ENCODE measurements around the gene MIPEP.

The MIPEP gene

DNA sequence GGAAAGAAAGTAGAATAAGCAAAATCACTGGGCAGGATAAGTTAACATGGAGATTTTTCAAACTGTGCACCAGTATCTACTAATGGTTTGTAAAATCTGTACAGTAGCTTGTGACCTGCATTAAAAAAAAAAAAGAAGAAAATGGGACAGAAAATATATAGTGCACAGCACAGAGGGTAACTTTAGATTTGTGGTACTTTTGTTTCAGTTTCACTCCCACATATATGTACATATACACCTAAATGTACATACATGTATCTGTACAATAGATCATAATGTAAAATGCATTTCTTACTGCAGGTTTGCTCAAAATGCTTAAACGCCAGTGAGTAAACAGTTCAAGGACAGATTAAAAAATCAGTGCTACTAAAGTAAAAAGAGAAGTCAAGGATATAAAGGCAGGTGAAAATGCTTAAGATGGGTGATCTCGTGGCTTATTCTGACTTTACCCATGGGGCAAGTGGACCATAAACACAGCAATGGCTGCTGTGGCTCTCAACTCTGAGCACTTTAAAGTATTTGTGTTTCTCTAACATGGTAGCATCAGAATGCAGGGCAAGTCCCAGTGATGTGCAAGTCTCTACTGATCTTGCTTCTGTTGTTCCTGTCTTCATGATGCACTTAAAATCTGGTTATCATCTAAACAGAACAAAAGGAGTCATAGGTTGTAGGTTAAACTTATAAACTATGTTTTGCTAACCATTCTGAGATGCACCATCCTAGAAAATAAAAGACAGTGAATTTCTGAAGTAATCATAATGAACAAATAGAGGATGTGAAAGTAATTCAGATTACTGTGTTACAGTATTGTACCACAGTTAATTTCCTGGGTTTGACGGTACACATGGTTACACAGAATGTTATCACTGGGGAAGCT, 112.3 kb downstream of the MIPEP start:
- TF ChIP-seq CTCF (IDR thresholded peaks at IDR 0.05): no peak
- no peaks in the 10 kb centered on the region for H3K27me3 Mint-ChIP-seq (ENCODE audit: low read depth, poor library complexity)
- DNase-seq: no peak
- H3K27ac Mint-ChIP-seq: no peak overlapping the region
- H3K4me3 Mint-ChIP-seq: no peak overlapping the region
- peaks cover 31% of the 10 kb centered on the region for H3K9me3 Mint-ChIP-seq
- peaks cover 29% of the 10 kb centered on the region for H3K36me3 Mint-ChIP-seq (ENCODE audit: low read depth)
- peaks cover 8% of the 10 kb centered on the region for H3K4me1 Mint-ChIP-seq

DNA sequence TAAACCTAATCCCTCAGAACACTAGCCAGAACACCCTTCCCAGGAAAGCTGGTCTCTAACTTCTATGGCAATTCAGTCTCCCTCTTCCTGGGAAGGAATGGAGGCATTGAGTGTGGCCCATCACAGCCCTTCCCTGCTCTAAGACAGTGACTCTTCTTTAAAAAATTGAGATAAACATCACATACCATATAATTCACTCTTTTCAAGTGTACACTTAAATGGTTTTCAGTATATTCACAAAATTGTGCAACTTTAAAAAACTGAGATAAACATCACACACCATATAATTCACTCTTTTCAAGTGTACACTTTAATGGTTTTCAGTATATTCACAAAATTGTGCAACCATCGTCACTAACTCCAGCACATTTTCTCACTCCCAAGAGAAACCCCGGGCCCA, 116.5 kb downstream of the MIPEP start:
- peak overlapping the region; percentile 70 for H3K27ac Mint-ChIP-seq
- no peaks in the 10 kb centered on the region for H3K27me3 Mint-ChIP-seq (ENCODE audit: low read depth, poor library complexity)
- no peak for DNase-seq
- H3K36me3 Mint-ChIP-seq (ENCODE audit: low read depth): peaks cover 3% of the 10 kb centered on the region
- H3K4me3 Mint-ChIP-seq: no peak overlapping the region
- no peaks in the 10 kb centered on the region for H3K9me3 Mint-ChIP-seq
- H3K4me1 Mint-ChIP-seq: peaks cover 48% of the 10 kb centered on the region
- TF ChIP-seq CTCF (IDR thresholded peaks at IDR 0.05): no peak

DNA sequence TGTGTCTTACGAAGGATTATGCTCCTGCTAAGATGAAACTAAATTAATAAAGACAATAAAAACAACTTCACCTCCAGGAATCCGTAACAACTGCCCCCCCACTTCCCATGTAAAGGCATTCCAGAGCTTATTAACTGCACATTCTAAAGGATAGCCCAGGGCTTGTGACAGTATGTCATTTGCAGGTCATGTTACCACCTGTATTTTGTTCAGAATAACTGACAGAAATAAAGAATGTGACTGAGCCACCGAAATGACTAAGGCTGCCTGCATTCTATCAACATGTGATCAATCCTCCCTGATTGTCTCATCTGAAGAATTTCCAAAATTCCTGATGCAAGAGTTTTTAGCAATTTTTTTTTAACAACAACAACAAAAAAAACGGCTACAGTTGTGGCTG, 117.2 kb downstream of the MIPEP start:
- Mint-ChIP-seq H3K36me3 (ENCODE audit: low read depth) (peaks cover 4% of the 10 kb centered on the region), H3K27me3 (ENCODE audit: low read depth, poor library complexity) (no peaks in the 10 kb centered on the region), H3K27ac (peak overlapping the region; percentile 16), H3K9me3 (no peaks in the 10 kb centered on the region), H3K4me3 (no peak overlapping the region), H3K4me1 (peaks cover 49% of the 10 kb centered on the region)
- no peak for DNase-seq
- no peak for TF ChIP-seq CTCF (IDR thresholded peaks at IDR 0.05)

- Mint-ChIP-seq H3K9me3 (no peaks in the 10 kb centered on the region), H3K4me1 (peaks cover 49% of the 10 kb centered on the region), H3K27ac (peak overlapping the region; percentile 16), H3K4me3 (no peak overlapping the region), H3K36me3 (ENCODE audit: low read depth) (peaks cover 4% of the 10 kb centered on the region), H3K27me3 (ENCODE audit: low read depth, poor library complexity) (no peaks in the 10 kb centered on the region)
- no peak for TF ChIP-seq CTCF (IDR thresholded peaks at IDR 0.05)
- DNase-seq: no peak
These were observed 117.6 kb downstream of the MIPEP start for GRCh38 chr13:23771552-23771951.

DNA sequence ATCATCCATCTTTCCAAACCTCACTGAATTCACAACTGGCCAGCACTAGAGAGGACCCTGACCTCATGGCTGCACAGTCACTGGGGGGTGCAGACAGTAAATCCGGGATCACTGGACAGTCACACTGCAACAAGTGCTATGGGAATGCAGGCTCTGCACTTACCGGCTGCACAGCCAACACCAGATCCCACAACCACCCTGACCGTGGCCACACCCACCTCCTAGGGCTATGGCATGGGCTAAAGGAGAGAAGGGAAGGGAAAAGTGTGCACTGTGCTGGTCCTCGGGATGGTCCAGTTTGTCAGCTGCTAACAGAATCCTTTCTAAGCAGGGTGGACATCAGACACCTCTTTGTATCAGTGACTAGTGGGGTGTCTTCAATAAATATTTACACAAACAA, 118.2 kb downstream of the MIPEP start:
- H3K36me3 Mint-ChIP-seq (ENCODE audit: low read depth): peaks cover 4% of the 10 kb centered on the region
- DNase-seq: no peak
- TF ChIP-seq CTCF (IDR thresholded peaks at IDR 0.05): no peak
- H3K4me1 Mint-ChIP-seq: peaks cover 44% of the 10 kb centered on the region
- no peak overlapping the region for H3K27ac Mint-ChIP-seq
- no peaks in the 10 kb centered on the region for H3K27me3 Mint-ChIP-seq (ENCODE audit: low read depth, poor library complexity)
- no peak overlapping the region for H3K4me3 Mint-ChIP-seq
- no peaks in the 10 kb centered on the region for H3K9me3 Mint-ChIP-seq

- no peak overlapping the region for H3K4me3 Mint-ChIP-seq
- no peaks in the 10 kb centered on the region for H3K27me3 Mint-ChIP-seq (ENCODE audit: low read depth, poor library complexity)
- peak overlapping the region; percentile 84 for H3K27ac Mint-ChIP-seq
- DNase-seq: no peak
- no peaks in the 10 kb centered on the region for H3K9me3 Mint-ChIP-seq
- H3K4me1 Mint-ChIP-seq: peaks cover 41% of the 10 kb centered on the region
- H3K36me3 Mint-ChIP-seq (ENCODE audit: low read depth): peaks cover 4% of the 10 kb centered on the region
- peak; percentile 13 for TF ChIP-seq CTCF (IDR thresholded peaks at IDR 0.05)
These were observed 118.8 kb downstream of the MIPEP start for GRCh38 chr13:23770428-23770827.

All from nephron progenitor cell (in vitro differentiated cells).